Esophagus squamous epithelium (tissue), 4 donors: ENCODE measurements around the gene DDX51.

ENCODE experiments used
- POLR2A ChIP-seq, 4 donors: fragments of 450-650 bp; IDR thresholded peaks; one replicate each; pipeline ENCODE4 v1.6.1; 2017; ENCODE audit warnings: antibody characterized with exemption in 4 of 4, mild to moderate bottlenecking in 4 of 4, moderate library complexity in 3 of 4
- TF ChIP-seq, protein P1 (sequence below), 6 experiments: fragments of 450-650 bp in 4 of 6; fragments of 200-600 bp in 2 of 6; sonication (generic) in 2 of 6; IDR thresholded peaks; one replicate each; pipeline ENCODE4 v1.5.1; 2016 to 2019; ENCODE audit warnings: antibody characterized with exemption in 6 of 6, mild to moderate bottlenecking in 4 of 6, moderate library complexity in 4 of 6

DNA sequence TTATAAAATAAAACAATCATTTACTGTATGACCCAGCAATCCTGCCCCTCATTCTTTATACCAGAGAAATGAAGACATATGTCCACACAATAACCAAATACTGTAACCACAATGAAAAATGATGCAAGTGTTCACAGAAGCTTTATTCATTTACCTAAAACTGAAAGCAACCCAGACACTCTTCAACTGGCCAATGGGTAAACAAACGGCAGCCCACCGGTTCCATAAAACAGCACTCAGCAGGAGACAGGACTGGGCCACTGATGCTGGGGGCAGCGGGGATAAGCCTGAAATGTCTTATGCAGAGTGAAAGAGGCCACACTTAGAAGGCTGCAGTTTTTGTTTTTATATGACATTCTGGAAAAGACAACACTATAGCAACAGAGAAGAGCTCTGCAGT lies 15.1 kb downstream of the DDX51 start:
- no peak for TF ChIP-seq POLR2A (IDR thresholded peaks at IDR 0.05)
- TF ChIP-seq, protein P1, sequence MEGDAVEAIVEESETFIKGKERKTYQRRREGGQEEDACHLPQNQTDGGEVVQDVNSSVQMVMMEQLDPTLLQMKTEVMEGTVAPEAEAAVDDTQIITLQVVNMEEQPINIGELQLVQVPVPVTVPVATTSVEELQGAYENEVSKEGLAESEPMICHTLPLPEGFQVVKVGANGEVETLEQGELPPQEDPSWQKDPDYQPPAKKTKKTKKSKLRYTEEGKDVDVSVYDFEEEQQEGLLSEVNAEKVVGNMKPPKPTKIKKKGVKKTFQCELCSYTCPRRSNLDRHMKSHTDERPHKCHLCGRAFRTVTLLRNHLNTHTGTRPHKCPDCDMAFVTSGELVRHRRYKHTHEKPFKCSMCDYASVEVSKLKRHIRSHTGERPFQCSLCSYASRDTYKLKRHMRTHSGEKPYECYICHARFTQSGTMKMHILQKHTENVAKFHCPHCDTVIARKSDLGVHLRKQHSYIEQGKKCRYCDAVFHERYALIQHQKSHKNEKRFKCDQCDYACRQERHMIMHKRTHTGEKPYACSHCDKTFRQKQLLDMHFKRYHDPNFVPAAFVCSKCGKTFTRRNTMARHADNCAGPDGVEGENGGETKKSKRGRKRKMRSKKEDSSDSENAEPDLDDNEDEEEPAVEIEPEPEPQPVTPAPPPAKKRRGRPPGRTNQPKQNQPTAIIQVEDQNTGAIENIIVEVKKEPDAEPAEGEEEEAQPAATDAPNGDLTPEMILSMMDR (IDR thresholded peaks at IDR 0.05) = no peak
